SK-N-SH treated with all-trans-retinoic acid at 6 μM for 48 hours (cell line): ENCODE measurements around the gene CROCC2.

ENCODE experiments used
- ATAC-seq: fragments of 200-7000 bp; cut with Tn5 transposase; 3 replicates; pipeline ENCODE4 v1.9.1; 2020; ENCODE audit warnings: mild to moderate bottlenecking, moderate library complexity
- ARNTL ChIP-seq: fragments of 450-650 bp; formaldehyde crosslinking; IDR thresholded peaks from 2 replicates; pipeline ENCODE4 v1.5.0; 2020; ENCODE audit warnings: low read depth, mild to moderate bottlenecking, moderate library complexity, borderline replicate concordance
- BACH2 ChIP-seq: fragments of 250-450 bp; sonication (Bioruptor Pico); IDR thresholded peaks from 2 replicates; pipeline ENCODE4 v1.9.0; 2021; ENCODE audit warnings: mild to moderate bottlenecking, borderline replicate concordance
- CSDC2 ChIP-seq: fragments of 250-450 bp; sonication (Bioruptor Pico); IDR thresholded peaks from 2 replicates; pipeline ENCODE4 v1.5.0; 2020; ENCODE audit warnings: mild to moderate bottlenecking, moderate library complexity
- GLIS3 ChIP-seq: fragments of 250-450 bp; sonication (Bioruptor Pico); IDR thresholded peaks from 2 replicates; pipeline ENCODE4 v1.5.0; 2020; ENCODE audit warnings: mild to moderate bottlenecking, moderate library complexity
- OSR1 ChIP-seq: fragments of 250-450 bp; sonication (Bioruptor Pico); IDR thresholded peaks from 2 replicates; pipeline ENCODE4 v1.8.0; 2022; ENCODE audit warnings: moderate library complexity, mild to moderate bottlenecking, inconsistent platforms
- PPARA ChIP-seq: fragments of 250-450 bp; sonication (Bioruptor Pico); IDR thresholded peaks from 2 replicates; pipeline ENCODE4 v1.5.0; 2020; ENCODE audit warnings: mild to moderate bottlenecking, borderline replicate concordance
- RARB ChIP-seq: fragments of 250-450 bp; sonication (Bioruptor Pico); IDR thresholded peaks from 2 replicates; pipeline ENCODE4 v1.8.0; 2021; ENCODE audit warnings: mild to moderate bottlenecking, moderate library complexity
- SNAI2 ChIP-seq: fragments of 250-450 bp; sonication (Bioruptor Pico); IDR thresholded peaks from 2 replicates; pipeline ENCODE4 v1.5.0; 2020; ENCODE audit warnings: mild to moderate bottlenecking, moderate library complexity
- TCF4 ChIP-seq: fragments of 250-450 bp; sonication (Bioruptor Pico); IDR thresholded peaks from 2 replicates; pipeline ENCODE4 v1.8.0; 2021; ENCODE audit warnings: mild to moderate bottlenecking, moderate library complexity, borderline replicate concordance
- TOX ChIP-seq: fragments of 250-450 bp; sonication (Bioruptor Pico); IDR thresholded peaks from 2 replicates; pipeline ENCODE4 v1.8.0; 2021; ENCODE audit warnings: mild to moderate bottlenecking, moderate library complexity, borderline replicate concordance
- ZC3H10 ChIP-seq: fragments of 250-450 bp; sonication (Bioruptor Pico); IDR thresholded peaks from 2 replicates; pipeline ENCODE4 v1.5.1; 2021; ENCODE audit warnings: mild to moderate bottlenecking, moderate library complexity
- ZFP3 ChIP-seq: fragments of 250-450 bp; sonication (Bioruptor Pico); IDR thresholded peaks from 2 replicates; pipeline ENCODE4 v1.5.0; 2020; ENCODE audit warnings: mild to moderate bottlenecking, moderate library complexity
- ZFP30 ChIP-seq: fragments of 450-650 bp; formaldehyde crosslinking; IDR thresholded peaks from 2 replicates; pipeline ENCODE4 v1.5.0; 2022; ENCODE audit warnings: mild to moderate bottlenecking, moderate library complexity
- ZNF565 ChIP-seq: fragments of 450-650 bp; formaldehyde crosslinking; conservative IDR thresholded peaks from 2 replicates; pipeline ENCODE4 v1.5.0; 2020; ENCODE audit warnings: low read depth, mild to moderate bottlenecking, moderate library complexity
- ZNF70 ChIP-seq: fragments of 450-650 bp; formaldehyde crosslinking; IDR thresholded peaks from 2 replicates; pipeline ENCODE4 v1.5.0; 2020; ENCODE audit warnings: mild to moderate bottlenecking, moderate library complexity
- TF ChIP-seq, protein P1 (sequence below): fragments of 250-450 bp; sonication (Bioruptor Pico); IDR thresholded peaks from 2 replicates; pipeline ENCODE4 v1.5.0; 2020; ENCODE audit warnings: mild to moderate bottlenecking, moderate library complexity
- TF ChIP-seq, protein P2 (sequence below): fragments of 250-450 bp; sonication (Bioruptor Pico); IDR thresholded peaks from 2 replicates; pipeline ENCODE4 v1.5.1; 2021; ENCODE audit warnings: mild to moderate bottlenecking, moderate library complexity
- TF ChIP-seq, protein P3 (sequence below): fragments of 250-450 bp; sonication (Bioruptor Pico); IDR thresholded peaks from 2 replicates; pipeline ENCODE4 v1.8.0; 2021; ENCODE audit warnings: low read depth, mild to moderate bottlenecking, moderate library complexity, borderline replicate concordance
- TF ChIP-seq, protein P4 (sequence below): fragments of 250-450 bp; sonication (Bioruptor Pico); IDR thresholded peaks from 2 replicates; pipeline ENCODE4 v1.5.1; 2020; ENCODE audit warnings: low read depth, mild to moderate bottlenecking, moderate library complexity

CROCC2 gene

DNA sequence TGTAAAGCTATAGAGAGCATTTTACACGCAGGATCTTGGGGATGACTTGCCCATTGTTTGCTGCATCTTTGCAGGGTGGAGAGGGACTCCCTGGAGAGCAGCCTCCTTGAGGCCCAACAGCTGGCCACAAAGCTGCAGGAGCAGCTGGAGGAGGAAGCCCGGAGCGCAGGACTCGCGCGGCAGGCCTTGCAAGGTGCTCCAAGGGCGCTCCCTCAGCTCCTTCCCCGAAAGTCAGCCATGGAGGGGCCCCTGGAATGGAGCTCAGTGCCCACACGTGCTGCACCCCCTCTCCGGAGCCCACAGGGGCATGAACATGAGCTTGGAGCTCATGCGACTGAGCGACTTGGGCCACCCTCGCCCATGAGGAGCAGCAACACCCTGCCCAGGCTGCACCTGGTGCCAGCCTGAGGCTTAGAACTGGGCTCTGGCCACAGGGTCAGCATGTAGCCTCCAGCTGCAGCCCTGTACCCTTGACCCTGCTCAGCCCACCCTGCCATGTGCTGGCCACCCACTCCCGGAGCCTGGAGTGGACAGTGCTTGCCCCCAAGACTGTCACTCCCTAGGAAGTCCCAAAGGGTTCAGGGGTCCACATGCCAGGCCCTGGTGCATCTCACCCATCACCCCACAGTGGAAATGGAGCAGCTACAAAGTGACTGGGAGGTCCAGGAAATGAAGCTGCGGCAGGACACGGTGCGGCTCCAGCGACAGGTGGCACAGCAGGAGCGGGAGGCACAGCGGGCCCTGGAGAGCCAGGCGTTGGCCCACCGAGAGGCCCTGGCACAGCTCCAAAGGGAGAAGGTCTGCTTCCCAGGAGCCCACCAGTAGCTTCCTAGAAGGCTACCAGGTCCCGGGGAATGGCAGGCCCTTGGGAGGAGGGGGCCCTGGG is 43.0 kb downstream of the CROCC2 start:
- ATAC-seq = no peak
- TF ChIP-seq ZFP3 (CRISPR knock-in tag) = no peak
- TF ChIP-seq SNAI2 = no peak
- TF ChIP-seq ZFP30 (CRISPR knock-in tag) = no peak
- no peak for TF ChIP-seq OSR1 (CRISPR knock-in tag)
- TF ChIP-seq RARB (CRISPR knock-in tag) = no peak
- TF ChIP-seq ARNTL (CRISPR knock-in tag) = no peak
- no peak for TF ChIP-seq TCF4
- TF ChIP-seq PPARA (CRISPR knock-in tag) = no peak
- no peak for TF ChIP-seq ZNF70 (CRISPR knock-in tag)
- no peak for TF ChIP-seq ZC3H10 (CRISPR knock-in tag)
- TF ChIP-seq TOX (CRISPR knock-in tag) = no peak
- TF ChIP-seq ZNF565 (CRISPR knock-in tag) = no peak
- TF ChIP-seq, protein P1, sequence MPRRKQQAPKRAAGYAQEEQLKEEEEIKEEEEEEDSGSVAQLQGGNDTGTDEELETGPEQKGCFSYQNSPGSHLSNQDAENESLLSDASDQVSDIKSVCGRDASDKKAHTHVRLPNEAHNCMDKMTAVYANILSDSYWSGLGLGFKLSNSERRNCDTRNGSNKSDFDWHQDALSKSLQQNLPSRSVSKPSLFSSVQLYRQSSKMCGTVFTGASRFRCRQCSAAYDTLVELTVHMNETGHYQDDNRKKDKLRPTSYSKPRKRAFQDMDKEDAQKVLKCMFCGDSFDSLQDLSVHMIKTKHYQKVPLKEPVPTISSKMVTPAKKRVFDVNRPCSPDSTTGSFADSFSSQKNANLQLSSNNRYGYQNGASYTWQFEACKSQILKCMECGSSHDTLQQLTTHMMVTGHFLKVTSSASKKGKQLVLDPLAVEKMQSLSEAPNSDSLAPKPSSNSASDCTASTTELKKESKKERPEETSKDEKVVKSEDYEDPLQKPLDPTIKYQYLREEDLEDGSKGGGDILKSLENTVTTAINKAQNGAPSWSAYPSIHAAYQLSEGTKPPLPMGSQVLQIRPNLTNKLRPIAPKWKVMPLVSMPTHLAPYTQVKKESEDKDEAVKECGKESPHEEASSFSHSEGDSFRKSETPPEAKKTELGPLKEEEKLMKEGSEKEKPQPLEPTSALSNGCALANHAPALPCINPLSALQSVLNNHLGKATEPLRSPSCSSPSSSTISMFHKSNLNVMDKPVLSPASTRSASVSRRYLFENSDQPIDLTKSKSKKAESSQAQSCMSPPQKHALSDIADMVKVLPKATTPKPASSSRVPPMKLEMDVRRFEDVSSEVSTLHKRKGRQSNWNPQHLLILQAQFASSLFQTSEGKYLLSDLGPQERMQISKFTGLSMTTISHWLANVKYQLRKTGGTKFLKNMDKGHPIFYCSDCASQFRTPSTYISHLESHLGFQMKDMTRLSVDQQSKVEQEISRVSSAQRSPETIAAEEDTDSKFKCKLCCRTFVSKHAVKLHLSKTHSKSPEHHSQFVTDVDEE (CRISPR knock-in tag) = no peak

DNA sequence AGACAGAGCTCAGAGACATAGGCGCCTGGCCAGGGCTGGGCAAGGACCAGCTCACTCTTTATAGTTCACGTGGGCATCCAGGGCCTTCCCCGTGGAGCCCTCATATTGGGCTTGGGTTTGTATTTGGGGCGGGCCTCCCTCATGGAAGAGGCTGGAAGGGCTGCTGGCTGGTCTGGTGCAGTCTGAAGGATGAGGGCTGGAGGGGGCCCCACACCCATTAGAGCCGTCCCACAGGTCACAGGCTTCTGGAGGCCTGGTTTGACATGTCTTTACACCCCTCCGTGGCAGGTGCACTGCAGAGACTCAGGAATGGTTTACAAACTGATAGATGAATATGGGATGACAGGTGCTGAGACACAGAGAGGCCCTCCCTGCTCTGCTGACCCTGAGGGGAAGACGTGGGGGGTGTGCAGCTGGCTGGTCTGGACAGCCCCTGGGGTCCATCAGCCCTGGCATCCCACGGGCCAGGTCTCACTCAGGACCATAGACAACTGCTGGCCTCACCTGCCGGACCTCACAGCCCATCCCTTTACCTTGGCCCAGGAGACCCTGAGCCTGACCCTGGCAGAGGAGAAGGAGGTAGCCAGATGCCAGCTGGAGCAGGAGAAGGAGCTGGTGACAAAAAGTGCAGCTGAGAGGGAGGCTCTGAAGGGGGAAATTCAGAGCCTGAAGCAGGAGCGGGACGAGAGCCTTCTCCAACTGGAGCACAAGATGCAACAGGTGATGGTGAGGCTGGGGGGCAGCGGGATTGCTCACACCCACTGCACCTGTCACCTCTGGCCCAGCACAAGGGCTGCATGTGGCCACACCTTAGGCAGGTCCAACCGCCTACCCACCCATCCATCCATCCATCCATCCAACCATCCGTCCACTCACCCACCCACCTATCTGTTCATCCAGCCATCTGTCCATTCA is 43.9 kb downstream of the CROCC2 start:
- TF ChIP-seq ARNTL (CRISPR knock-in tag) (no peak), ZNF565 (CRISPR knock-in tag) (no peak), ZC3H10 (CRISPR knock-in tag) (no peak)
- TF ChIP-seq, protein P2, sequence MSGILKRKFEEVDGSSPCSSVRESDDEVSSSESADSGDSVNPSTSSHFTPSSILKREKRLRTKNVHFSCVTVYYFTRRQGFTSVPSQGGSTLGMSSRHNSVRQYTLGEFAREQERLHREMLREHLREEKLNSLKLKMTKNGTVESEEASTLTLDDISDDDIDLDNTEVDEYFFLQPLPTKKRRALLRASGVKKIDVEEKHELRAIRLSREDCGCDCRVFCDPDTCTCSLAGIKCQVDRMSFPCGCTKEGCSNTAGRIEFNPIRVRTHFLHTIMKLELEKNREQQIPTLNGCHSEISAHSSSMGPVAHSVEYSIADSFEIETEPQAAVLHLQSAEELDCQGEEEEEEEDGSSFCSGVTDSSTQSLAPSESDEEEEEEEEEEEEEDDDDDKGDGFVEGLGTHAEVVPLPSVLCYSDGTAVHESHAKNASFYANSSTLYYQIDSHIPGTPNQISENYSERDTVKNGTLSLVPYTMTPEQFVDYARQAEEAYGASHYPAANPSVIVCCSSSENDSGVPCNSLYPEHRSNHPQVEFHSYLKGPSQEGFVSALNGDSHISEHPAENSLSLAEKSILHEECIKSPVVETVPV (CRISPR knock-in tag) = no peak
- ATAC-seq = no peak

DNA sequence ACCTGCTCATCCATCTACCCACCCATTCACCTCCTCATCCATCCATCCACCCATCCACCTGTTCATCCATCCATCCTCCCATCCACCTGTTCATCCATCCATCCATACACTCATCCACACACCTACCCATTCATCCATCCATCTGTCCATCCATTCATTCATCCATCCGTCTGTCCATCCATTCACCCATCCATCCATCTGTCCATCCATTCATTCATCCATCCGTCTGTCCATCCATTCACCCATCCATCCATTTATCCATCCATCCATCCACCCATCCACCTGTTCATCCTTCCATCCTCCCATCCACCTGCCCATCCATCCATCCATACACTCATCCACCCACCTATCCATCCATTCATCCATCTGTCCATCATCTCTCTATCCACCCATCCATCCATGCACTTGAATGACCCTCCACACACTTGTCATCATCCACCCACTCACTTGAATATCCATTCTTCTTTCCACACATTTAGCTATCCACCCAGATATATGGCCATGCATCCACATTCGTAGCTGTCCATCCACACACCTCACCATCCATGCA is 45.0 kb downstream of the CROCC2 start:
- no peak for ATAC-seq

DNA sequence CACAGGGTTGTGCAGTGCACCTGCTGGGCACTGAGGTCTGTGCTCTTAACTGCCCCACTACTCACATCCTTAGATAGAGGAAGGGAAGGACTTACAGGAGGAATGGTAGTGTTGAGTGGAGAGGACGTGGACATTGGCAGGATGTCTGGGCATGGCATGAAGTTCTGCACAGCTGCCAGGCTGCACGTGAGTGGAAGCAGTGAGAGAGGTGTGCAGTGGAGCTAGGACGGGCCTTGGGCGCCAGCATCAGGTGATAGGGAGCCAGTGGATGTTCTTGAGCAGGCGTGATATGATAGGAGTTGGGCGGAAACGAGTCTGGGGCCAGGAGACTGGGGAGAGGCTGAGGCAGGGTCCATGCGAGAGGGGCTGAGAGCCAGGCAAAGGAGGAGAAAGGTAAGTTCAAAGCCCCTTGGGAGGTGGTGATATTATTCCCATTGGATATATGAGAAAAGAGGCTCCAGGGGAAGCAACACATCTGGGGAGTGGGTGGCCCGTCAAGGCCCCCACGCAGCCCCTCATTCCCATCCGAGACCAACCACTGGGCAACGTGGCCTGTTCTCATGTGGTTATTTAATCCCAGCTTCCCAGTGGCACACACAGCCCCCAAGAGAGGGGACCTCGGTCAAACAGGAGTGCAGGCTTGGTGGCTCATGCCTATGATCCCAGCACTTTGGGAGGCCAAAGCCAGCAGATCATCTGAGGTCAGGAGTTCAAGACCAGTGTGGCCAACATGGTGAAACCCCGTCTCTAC is 46.5 kb downstream of the CROCC2 start:
- ATAC-seq = no peak
- no peak for TF ChIP-seq ZNF70 (CRISPR knock-in tag)
- TF ChIP-seq BACH2 (CRISPR knock-in tag) = no peak
- no peak for TF ChIP-seq GLIS3
- TF ChIP-seq, protein P3, sequence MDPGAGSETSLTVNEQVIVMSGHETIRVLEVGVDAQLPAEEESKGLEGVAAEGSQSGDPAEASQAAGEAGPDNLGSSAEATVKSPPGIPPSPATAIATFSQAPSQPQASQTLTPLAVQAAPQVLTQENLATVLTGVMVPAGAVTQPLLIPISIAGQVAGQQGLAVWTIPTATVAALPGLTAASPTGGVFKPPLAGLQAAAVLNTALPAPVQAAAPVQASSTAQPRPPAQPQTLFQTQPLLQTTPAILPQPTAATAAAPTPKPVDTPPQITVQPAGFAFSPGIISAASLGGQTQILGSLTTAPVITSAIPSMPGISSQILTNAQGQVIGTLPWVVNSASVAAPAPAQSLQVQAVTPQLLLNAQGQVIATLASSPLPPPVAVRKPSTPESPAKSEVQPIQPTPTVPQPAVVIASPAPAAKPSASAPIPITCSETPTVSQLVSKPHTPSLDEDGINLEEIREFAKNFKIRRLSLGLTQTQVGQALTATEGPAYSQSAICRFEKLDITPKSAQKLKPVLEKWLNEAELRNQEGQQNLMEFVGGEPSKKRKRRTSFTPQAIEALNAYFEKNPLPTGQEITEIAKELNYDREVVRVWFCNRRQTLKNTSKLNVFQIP (CRISPR knock-in tag) = no peak
- TF ChIP-seq TOX (CRISPR knock-in tag) = no peak
- TF ChIP-seq, protein P4, sequence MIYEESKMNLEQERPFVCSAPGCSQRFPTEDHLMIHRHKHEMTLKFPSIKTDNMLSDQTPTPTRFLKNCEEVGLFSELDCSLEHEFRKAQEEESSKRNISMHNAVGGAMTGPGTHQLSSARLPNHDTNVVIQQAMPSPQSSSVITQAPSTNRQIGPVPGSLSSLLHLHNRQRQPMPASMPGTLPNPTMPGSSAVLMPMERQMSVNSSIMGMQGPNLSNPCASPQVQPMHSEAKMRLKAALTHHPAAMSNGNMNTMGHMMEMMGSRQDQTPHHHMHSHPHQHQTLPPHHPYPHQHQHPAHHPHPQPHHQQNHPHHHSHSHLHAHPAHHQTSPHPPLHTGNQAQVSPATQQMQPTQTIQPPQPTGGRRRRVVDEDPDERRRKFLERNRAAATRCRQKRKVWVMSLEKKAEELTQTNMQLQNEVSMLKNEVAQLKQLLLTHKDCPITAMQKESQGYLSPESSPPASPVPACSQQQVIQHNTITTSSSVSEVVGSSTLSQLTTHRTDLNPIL (CRISPR knock-in tag) = no peak
- TF ChIP-seq TCF4 = no peak
- TF ChIP-seq, protein P2 (CRISPR knock-in tag) = no peak
- TF ChIP-seq PPARA (CRISPR knock-in tag) = no peak
- no peak for TF ChIP-seq ZFP30 (CRISPR knock-in tag)
- no peak for TF ChIP-seq ARNTL (CRISPR knock-in tag)
- no peak for TF ChIP-seq ZNF565 (CRISPR knock-in tag)
- no peak for TF ChIP-seq RARB (CRISPR knock-in tag)
- no peak for TF ChIP-seq CSDC2 (CRISPR knock-in tag)

More for the DNA sequence above, 45.0 kb downstream of the CROCC2 start:
- no peak for TF ChIP-seq CSDC2 (CRISPR knock-in tag)
- TF ChIP-seq, protein P4 (CRISPR knock-in tag) = no peak
